ENCODE data around the gene UFSP2.

The UFSP2 gene

DNA sequence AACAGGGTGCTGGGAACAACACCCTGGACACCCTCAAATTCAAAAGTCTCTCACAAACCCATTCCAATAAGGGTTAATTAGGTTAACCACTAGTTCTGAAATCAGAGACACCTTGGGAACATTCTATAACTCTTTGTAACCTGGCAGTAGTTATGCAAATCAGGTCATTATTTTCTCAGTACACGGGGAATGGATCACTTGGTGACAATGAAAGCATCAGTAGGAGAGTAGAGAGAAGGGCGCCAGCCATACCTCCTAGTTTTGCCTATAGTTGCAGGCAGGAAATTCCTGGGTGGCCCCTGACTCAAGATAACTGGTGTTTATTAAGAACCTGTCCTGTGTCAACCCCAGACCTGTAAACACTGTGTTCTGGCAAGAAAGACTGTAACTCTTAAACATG, 43.2 kb upstream of the UFSP2 start:
- TF ChIP-seq EZH2phosphoT487 (IDR thresholded peaks at IDR 0.05; ENCODE audit: borderline replicate concordance, low read length): 0 out of 2 replicates have a peak, but pooled peaks have one; percentile 72
- TF ChIP-seq, protein P1, sequence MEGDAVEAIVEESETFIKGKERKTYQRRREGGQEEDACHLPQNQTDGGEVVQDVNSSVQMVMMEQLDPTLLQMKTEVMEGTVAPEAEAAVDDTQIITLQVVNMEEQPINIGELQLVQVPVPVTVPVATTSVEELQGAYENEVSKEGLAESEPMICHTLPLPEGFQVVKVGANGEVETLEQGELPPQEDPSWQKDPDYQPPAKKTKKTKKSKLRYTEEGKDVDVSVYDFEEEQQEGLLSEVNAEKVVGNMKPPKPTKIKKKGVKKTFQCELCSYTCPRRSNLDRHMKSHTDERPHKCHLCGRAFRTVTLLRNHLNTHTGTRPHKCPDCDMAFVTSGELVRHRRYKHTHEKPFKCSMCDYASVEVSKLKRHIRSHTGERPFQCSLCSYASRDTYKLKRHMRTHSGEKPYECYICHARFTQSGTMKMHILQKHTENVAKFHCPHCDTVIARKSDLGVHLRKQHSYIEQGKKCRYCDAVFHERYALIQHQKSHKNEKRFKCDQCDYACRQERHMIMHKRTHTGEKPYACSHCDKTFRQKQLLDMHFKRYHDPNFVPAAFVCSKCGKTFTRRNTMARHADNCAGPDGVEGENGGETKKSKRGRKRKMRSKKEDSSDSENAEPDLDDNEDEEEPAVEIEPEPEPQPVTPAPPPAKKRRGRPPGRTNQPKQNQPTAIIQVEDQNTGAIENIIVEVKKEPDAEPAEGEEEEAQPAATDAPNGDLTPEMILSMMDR (IDR thresholded peaks at IDR 0.05; ENCODE audit: low read depth, low read length, poor library complexity, severe bottlenecking): no peak
- H3K27me3 ChIP-seq (ENCODE audit: control insufficient read depth, low read length): peaks cover 41% of the 10 kb centered on the region
- H3K4me1 ChIP-seq (ENCODE audit: control insufficient read depth, low read length): peaks cover 15% of the 10 kb centered on the region
- no peaks in the 10 kb centered on the region for H3K9me2 ChIP-seq (replicated peaks; ENCODE audit: control insufficient read depth, low read length)
- H3K4me2 ChIP-seq (ENCODE audit: low read length): no peak overlapping the region
- no peak overlapping the region for H3K4me3 ChIP-seq (ENCODE audit: low read length)
- peaks cover 8% of the 10 kb centered on the region; the same call in 1 of the 2 replicates for H3F3A ChIP-seq (ENCODE audit: control insufficient read depth, insufficient read depth)
- H3K36me3 ChIP-seq (ENCODE audit: control insufficient read depth, low read length): no peaks in the 10 kb centered on the region
- no peaks in the 10 kb centered on the region; the same call in 1 of the 2 replicates for H4K20me1 ChIP-seq (ENCODE audit: control insufficient read depth, insufficient read depth, low read depth, low read length)
- H3K27ac ChIP-seq (ENCODE audit: low read depth, low read length): no peak overlapping the region
- no peaks in the 10 kb centered on the region for H3K79me2 ChIP-seq (ENCODE audit: control insufficient read depth, low read length)
- no peaks in the 10 kb centered on the region for H3K9me3 ChIP-seq (ENCODE audit: control insufficient read depth, insufficient read depth, low read length)

DNA sequence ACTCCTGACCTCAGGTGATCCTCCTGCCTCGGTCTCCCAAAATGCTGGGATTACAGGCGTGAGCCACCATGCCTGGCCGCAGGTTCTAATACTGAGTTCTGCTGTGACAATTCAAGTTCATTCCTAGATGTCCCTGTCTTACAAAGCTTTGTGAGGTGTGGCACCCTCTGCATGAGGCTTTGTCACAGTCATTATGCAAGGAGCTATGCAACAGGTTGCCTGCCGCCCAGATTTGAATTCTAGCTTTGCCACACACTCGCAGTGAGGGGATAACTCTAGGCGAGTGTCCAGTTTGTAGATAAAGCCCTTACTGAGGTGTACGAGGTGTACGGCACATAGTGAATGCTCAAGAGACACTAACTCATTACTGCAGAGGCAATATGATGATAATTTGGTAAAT, 42.2 kb upstream of the UFSP2 start:
- no peaks in the 10 kb centered on the region for H3K9me3 ChIP-seq (ENCODE audit: control insufficient read depth, insufficient read depth, low read length)
- no peaks in the 10 kb centered on the region; the same call in 1 of the 2 replicates for H4K20me1 ChIP-seq (ENCODE audit: control insufficient read depth, insufficient read depth, low read depth, low read length)
- H3K27me3 ChIP-seq (ENCODE audit: control insufficient read depth, low read length): peaks cover 41% of the 10 kb centered on the region
- peaks cover 8% of the 10 kb centered on the region; the same call in 1 of the 2 replicates for H3F3A ChIP-seq (ENCODE audit: control insufficient read depth, insufficient read depth)
- H3K4me3 ChIP-seq (ENCODE audit: low read length): no peak overlapping the region
- TF ChIP-seq, protein P1 (IDR thresholded peaks at IDR 0.05; ENCODE audit: low read depth, low read length, poor library complexity, severe bottlenecking): no peak
- no peak for TF ChIP-seq EZH2phosphoT487 (IDR thresholded peaks at IDR 0.05; ENCODE audit: borderline replicate concordance, low read length)
- no peaks in the 10 kb centered on the region for H3K36me3 ChIP-seq (ENCODE audit: control insufficient read depth, low read length)
- no peak overlapping the region for H3K27ac ChIP-seq (ENCODE audit: low read depth, low read length)
- peaks cover 15% of the 10 kb centered on the region for H3K4me1 ChIP-seq (ENCODE audit: control insufficient read depth, low read length)
- no peaks in the 10 kb centered on the region for H3K79me2 ChIP-seq (ENCODE audit: control insufficient read depth, low read length)
- H3K9me2 ChIP-seq (replicated peaks; ENCODE audit: control insufficient read depth, low read length): no peaks in the 10 kb centered on the region
- no peak overlapping the region for H3K4me2 ChIP-seq (ENCODE audit: low read length)

DNA sequence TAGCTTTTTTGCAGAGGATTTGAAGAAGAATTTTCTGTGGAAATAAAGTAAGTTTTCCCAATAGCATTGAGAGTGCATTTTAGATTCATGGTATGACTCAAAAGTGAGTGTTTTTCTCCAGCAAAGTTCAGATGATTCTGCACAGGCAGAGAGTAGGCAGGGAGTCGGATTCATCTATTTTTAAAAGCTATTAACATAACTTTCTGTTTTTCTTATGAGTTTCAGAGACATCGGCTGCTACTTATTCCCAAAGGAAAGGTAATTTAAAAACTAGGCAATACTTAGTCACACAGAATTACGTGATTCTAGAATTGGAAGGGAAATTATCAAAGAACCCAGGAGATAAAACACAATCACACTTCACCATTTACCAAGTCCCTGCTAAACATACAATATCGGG, 41.3 kb upstream of the UFSP2 start:
- H3K27me3 ChIP-seq (ENCODE audit: control insufficient read depth, low read length): peaks cover 40% of the 10 kb centered on the region
- H3K79me2 ChIP-seq (ENCODE audit: control insufficient read depth, low read length): no peaks in the 10 kb centered on the region
- no peak overlapping the region for H3K4me2 ChIP-seq (ENCODE audit: low read length)
- no peaks in the 10 kb centered on the region; the same call in 1 of the 2 replicates for H4K20me1 ChIP-seq (ENCODE audit: control insufficient read depth, insufficient read depth, low read depth, low read length)
- H3K36me3 ChIP-seq (ENCODE audit: control insufficient read depth, low read length): no peaks in the 10 kb centered on the region
- H3K9me2 ChIP-seq (replicated peaks; ENCODE audit: control insufficient read depth, low read length): no peaks in the 10 kb centered on the region
- H3F3A ChIP-seq (ENCODE audit: control insufficient read depth, insufficient read depth): peaks cover 5% of the 10 kb centered on the region; the same call in 1 of the 2 replicates
- H3K27ac ChIP-seq (ENCODE audit: low read depth, low read length): no peak overlapping the region
- TF ChIP-seq, protein P1 (IDR thresholded peaks at IDR 0.05; ENCODE audit: low read depth, low read length, poor library complexity, severe bottlenecking): no peak
- no peak for TF ChIP-seq EZH2phosphoT487 (IDR thresholded peaks at IDR 0.05; ENCODE audit: borderline replicate concordance, low read length)
- no peak overlapping the region for H3K4me3 ChIP-seq (ENCODE audit: low read length)
- H3K9me3 ChIP-seq (ENCODE audit: control insufficient read depth, insufficient read depth, low read length): no peaks in the 10 kb centered on the region
- peaks cover 13% of the 10 kb centered on the region for H3K4me1 ChIP-seq (ENCODE audit: control insufficient read depth, low read length)
